NCI-H187 treated with DMSO at 0.1 percent for 48 hours (cell line): ENCODE results near the gene GMPPA.

Experiments used
- DNase-seq: peaks from one replicate; lab custom pipeline; 2025; lab: John Stamatoyannopoulos, UW

The GMPPA gene

DNA sequence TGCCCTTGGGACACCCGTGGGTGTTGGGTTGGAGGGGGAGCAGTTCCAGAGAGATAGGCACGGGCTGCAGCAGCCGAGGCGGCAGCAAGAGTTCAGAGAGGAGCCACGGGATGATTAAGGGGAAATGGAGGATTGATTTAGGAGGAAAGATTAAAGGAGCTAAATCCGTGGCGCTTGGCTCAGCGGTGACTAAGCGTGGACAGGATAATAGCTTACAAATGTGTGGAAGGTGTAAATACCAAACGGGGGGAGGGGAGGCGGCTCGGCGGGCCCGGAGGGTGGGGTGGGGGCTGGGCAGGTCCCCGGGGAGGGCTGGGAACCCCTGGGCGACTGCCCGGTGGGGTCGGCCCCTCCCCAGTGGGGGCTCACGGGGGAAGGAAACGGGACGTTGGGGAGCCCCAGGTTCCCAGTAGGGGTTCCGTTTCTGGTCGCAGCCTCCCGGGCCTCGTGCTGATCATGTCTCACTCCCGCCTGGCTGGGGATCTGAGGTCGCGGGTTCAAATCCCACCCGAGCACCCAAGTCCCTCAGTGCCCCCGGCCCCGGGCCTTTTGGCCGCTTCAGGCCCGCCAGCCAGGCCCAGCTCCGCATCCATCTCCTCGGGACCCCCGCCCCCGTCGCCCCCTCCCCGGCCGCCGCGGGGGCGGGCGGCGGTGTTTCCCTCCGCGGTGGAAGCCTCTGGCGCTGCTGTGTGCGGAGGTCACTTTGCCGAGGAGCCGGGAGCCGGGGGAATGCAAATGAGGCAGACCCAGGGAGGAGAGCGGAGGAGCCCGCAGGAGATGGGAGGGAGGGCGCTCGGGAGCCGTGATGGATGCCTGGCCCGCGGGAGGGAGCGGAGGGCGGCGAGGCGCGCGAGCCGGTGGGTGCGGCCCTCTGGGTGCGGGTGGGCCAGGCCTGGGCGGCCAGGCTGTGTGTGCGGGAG, 23.7 kb downstream of the GMPPA start:
- DNase-seq: no peak

DNA sequence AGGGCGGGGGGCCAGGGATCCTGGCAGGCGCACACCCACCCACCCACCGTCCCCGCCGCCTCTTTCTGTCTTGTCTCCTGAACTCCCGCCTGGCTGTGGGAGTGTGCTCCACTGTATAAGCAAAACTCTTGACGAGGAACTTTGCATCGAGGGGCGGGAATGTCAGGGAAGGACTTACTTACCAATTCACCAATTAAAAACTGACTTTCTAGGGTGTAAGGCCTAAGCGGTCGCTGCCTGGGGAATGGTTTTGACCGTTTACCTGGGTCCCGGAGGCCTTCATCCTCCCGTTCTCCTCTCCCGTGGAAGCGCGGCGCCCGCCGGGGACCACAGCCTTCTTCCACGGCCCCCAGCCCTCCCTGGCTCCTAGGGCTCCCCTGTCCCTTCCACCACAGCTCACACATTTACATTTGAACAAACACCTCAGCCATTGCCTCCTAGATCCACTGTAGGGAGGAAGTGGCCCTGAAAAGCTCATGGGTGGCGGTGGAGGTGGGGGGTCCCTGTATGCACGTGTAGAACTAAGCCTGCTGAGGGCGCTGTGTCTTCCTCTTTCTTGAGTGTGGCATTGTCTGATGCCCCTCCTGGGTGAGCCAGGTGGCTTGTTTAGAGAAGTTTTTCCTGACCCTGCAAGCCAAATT, 24.5 kb downstream of the GMPPA start:
- no peak for DNase-seq

DNA sequence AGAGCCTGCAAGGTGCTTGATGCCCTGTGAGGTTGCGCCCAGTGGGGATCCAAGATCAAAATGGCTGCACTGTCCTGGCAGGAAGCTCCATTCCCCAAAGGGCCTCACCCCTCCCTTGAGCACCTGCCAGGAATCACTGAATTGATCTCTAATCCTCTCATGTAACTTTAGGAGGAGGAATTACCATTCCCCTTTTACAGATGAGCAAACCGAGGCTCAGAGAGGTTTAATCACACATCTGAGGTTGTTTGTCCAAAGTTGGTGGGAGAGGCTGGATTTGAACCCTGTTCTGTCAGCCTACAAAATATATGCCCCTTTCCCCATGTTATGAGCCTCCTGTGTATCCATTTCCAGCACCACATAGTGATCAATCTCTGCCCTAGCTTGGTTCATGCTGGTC, 26.1 kb downstream of the GMPPA start:
- no peak for DNase-seq

DNA sequence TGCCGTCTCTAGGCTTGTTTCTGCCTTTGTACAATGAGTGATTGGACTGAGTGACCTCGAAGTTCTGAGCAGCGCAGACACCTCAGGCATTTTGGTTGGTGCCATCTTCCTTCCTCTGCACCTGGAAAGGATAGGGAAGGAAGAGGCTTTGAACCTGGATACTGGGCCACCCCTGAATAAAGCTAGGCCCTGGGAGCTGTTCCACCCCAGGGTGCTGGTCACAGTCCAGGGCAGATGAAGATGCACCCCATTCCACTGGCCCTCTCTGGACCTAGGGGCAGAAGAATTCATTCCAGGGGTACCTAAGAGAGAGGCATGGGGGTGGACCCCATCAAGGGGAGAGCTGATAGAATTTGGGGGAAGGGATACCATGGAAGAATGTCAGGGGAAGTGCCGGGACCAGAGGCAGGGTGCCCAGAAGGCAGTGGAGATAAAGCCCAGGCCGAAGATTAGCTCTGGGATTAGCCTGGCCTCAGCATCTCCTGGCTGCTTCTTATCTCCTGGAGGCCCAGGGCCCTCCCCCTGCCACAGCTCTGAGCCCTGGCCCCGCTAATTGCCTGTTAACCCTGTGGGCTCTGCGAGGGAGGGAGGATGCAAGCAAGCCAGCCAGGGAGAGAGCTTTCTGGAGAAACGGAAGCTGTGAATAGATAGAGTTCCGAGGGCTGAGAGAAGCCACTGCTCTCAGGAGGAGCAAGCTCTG, 27.0 kb downstream of the GMPPA start:
- no peak for DNase-seq

DNA sequence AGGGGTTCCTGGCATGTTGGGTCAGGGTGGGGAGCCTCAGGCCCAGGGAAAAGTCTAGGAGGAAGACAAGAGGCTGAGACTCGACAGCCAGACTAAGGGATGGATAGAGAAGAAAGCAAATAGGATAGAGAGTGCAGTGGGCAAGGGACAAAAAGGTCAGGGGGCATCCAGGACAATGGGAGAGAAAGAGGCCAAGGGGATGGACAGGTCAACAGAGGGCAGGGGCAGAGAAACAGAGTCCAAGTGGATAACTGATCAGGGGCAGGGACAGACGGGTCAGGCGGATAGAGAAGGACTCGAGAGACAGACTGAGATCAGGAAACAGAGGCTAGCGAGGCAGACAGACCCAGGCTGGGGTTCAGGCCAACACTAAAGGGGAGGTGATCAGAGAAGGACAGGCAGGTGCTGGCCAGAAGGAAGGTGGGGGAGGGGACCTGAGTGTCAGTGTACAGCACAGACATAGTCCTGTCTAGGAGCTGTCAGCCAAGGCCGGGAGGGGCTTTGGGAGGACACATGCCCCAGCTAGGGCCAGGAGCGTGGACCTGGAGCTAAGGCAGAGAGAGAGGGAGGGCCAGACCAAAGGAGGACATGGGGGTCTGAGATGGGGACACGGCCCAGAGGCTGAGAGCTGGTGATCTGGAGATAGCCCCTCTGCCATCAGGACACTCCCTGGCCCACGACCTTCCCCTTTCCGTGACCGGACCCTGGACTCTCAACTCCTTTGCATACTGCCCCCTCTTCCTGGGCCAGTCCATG, 27.8 kb downstream of the GMPPA start:
- DNase-seq: no peak

DNA sequence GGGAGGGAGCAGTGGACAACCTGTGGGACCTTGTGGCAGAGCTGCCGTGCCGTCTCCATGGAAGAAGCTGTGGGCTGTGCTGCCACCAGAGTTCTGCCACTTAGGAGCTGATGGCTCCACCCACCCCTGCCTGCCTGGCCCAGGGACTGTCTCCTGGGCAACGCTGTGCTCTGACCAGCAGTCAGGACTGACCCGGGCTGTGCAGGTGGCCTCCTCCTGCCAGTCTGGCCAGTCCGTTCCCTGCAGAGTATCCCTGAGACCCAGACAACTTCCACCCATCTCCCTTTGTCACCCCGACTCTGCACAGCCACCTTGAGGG, 28.3 kb downstream of the GMPPA start:
- no peak for DNase-seq

DNA sequence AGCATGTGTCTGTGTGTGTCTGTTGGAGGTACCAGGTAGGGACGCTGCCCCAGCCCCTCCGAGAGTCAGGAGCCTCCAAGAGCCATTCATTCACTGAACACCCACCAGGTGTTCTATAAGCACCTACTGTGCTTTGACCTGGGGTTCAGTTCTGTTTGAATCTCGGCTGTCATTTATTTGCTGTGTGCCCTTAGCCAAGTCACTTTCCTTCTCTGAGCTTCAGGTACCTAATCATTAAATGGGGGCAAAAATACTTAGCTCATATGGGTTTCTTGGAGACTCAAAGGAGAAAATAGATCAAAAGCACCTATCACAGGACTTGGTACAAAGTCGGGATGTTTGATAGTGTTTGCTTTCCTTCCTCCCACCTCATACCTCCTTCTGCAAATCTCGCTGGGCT, 28.8 kb downstream of the GMPPA start:
- no peak for DNase-seq

DNA sequence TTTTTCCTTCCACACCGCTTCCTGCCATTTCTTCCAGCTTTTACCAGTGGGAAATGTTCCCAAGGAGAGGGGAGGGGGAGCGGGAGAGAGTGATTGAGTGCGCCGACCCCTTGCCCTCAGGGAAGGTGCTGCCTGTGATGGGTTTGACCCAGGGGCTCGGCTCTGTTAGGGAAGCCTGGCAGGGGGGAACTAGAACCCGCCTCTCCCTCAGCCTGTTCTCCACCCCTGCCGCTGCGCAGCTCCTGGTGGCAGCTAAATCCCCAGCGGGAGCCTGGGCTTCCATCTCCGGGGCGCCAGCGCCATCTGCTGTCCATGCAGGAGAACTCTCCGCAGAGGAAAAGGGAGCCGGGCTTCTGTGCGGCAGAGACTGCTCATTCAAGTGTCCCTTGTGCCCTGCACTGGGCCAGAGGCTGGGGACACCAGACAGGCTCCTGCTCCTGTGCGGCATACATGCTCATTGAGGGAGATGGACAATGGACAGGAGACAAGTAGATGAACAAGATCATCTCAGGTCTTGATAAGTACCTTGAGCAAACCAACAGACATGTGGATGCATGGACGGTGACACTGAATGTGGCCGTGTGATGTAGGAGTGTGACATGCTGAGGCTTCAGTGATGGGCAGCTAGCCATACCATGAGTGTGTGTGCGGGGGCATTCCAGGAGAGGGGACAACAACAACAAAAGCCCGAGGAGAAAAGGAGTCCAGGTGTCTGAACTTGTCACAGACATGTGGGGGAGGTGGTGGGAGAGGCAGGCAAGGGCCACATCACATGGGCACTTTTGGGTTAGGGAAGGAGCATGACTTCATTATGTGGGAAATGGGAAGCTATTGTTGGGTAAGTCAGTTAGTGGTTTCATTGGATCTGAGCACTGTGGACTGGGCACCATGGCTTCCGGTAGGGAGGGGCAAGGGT, 31.6 kb downstream of the GMPPA start:
- DNase-seq: no peak

DNA sequence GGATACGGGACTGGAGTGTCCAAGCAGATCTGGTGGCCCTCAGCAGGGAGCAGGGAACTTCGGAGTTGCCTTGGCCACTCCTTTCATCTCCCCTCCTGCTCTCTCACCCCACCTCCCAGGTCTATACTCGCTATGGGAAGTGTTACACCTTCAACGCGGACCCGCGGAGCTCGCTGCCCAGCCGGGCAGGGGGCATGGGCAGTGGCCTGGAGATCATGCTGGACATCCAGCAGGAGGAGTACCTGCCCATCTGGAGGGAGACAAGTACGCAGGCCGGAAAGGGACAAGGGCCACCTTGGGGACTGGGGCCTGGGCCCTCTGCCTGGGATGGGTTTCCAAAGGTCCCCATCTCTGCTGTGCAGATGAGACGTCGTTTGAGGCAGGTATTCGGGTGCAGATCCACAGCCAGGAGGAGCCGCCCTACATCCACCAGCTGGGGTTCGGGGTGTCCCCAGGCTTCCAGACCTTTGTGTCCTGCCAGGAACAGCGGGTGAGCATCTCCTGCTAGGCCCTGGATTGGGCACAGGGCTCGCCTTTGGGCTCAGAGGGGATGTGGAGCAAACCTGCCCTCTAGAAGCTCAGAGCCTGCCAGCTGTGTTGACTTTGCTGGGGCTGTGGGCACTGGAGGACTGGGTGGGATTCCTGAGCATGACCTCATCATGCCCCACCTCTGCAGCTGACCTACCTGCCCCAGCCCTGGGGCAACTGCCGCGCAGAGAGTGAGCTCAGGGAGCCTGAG, 33.1 kb downstream of the GMPPA start:
- DNase-seq: no peak

DNA sequence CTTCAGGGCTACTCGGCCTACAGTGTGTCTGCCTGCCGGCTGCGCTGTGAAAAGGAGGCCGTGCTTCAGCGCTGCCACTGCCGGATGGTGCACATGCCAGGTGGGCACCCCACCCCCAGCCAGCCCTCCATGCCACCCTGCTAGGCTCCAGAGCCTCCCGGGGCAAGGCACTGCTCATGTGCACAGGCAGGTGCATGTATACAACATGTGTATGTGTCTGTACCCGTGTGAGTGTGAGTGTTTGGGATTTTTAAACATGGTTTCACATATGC, 33.6 kb downstream of the GMPPA start:
- DNase-seq: no peak

DNA sequence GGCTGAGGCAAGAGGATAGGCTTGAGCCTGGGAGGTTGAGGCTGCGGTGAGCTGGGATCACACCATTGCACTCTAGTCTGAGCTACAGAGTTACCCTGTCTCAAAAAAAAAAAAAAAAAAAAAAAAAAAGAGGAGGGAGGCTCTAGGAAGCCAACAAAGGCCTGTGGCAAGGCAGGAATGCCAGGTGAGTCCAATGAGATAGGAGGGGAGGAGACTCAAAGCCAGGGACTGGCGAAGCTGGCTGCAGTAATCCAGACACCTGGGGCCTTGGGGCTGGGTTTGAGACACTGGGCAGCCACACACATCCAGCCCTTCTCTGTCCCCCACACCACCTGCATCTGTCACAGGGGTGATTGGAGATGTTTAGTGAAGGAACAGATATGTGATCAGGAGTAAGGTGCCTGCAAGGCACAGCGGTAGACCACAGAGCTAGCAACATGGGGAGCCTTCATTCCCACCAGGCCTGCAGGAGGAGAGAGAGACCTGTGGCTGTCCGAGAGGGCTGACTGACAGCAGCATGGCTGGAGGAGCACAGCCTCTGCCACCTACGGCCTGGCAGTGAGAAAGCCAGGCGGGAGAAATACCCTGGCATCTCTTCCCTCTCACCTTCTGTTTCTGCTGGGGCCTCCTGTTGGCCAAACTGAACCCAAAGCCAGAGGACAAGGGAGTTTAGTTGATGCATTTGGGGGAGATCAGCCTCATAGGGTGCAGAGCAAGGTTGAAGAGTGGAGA, 35.4 kb downstream of the GMPPA start:
- DNase-seq: no peak

DNA sequence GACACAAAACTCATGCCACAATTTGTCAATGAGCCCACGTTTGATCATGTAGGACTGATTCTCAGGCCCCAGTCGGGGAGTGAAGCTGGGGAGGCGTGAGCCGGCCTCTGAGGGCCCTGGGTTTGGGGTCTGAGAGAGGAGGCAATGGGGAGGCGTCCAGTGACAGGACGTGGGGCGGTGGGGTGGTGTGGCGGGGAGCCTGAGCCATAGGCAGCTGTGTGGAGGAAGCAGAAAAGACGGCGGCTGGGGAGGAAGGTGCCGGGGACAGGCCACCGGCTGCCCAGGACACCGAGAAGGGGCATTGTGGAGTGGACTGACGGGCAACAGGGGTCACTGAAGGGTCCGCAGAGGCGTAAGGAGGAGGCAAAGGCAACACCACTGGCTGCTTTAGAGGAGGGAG, 37.7 kb downstream of the GMPPA start:
- no peak for DNase-seq

DNA sequence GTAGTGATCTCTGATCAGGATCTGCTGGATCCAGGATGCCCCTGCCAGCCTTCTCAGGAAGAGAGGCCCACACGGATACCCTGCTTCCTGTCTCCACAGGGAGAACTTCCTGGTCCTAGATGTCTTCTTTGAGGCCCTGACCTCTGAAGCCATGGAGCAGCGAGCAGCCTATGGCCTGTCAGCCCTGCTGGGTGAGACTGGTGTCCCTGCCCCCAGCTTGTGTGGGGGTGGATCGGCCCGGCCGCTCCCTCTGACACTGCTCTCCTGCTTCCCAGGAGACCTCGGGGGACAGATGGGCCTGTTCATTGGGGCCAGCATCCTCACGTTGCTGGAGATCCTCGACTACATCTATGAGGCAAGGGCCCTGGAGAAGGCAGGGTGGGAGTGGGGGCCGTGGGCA, 38.3 kb downstream of the GMPPA start:
- DNase-seq: no peak

DNA sequence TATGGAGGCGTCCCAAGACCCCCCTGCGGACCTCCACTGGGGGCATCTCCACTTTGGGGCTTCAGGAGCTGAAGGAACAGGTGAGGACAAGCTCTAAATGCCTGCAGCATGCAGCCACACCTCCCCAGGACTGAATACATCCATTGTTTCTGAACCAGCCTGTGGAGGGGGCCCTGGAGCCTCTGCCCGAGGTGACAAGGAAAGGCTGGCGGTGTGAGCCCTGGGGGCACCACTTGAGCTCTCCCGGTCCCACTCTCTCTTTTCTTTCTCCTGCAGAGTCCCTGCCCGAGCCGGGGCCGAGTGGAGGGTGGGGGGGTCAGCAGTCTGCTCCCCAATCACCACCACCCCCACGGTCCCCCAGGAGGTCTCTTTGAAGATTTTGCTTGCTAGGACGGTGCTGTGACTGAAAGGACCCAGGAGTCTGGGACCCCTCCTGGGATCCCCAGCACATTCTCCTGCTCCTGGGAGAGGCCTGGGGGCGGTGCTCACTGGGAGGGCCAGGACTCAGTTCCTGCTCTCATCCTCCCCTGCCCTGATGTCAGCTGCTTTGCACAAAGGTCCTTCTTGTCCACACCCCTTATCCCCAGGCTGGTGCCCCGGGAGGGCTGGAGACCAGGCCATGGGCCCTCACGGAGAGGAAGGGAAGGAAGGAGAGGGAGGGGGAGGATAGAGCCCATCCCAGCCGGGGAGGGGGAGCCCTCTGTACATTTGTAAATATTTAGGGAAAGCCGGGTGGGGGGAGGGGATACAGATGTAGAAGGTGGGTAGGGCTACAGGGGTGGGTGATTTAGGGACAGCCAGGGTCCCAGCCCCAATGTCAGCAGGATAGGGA, 39.2 kb downstream of the GMPPA start:
- DNase-seq: no peak

DNA sequence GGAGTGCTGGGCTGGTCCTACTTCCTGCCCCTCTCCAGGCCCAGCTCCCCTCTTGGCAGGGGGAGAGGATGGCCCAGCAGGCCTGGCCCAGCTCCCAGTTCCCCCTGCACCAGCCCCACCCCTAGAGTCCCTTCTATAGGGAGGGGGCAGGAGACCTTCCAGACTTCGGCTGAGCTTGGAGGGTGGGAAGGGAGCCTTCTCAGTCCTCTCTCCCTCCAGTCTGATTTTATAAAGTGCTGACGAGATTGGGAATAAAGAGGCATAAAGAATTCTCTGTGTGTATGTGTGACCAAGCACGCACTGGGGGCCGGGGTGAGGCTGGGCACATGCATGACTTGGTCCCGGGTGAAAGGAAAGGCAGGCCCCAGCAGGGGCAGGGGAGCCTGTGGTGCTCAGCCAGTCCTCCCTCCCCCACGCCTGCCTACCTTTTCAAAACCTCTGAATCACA, 39.8 kb downstream of the GMPPA start:
- DNase-seq: no peak

DNA sequence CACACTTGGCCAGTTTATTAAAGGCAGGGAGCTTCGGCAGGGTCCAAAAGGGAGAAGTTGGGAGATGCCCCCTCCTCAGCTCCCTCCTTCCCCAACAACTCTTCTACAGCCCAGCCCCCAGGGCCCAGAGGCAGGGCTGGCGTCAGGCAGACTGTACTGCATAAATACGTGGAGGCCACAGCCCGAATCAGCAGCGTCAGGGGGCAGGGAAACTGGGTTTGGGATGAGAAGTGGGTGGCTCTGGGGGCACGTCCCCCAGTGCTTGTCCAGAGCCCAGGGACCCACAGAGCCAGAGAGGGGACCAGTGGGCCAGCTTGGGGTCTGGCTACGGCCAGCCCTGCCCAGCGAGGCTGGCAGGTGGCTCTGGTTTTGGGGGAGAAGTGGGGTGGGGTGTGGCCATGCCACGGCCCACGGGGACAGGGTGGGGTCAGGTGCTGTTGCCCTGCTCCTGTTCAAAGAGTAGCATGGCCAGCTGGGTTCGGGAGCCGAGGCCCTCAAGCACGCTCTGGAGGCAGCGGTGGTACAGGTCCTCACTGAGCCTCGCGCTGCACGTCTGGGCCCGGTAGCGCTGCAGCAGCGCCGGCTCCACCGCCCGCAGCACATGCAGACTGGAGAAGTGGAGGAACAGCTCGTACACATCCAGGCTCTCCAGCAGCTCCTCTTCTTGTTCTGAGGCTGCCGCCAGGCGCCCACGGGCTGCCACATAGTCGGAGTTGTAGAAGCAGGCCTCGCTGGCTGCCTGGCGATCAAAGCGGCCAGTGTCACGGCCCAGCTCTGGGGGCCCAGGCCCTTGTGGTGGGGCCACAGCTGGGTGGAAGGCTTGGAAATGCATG, 40.5 kb downstream of the GMPPA start:
- no peak for DNase-seq

DNA sequence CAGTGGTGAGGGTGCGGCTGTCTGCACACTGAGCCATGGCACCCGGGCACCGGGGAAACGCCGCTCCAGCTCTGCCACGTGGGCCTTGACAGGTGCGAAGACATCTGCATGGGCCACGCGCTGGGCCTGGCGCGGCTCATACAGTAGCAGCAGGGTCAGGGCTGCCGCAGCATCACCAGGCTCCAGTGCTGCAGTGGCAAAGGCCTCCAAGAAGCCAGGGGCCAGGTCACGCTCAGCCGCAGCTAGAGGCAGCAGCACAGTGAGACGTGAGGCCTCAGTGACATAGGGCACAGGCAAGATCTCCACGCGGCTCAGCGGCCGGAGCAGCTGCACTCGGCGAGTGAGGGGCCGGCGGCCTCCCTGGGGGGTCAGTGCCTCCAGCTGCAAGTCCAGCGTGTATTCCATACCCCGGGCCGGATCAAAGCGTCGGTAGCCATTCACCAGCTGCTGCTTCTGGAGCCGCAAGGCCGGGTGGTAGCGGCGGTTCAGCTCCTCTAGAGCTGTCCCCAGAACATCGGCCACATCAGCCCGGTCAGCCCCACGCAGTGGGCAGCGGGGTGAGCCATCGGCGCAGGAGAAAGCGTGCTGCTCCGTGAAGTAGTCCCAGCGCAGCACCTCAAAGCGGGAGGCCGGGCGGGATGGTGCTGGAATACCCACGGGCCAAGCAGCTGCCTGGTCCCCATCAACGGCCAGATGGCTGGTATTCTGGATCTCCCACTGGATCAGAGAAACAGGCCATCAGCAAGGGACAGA, 41.4 kb downstream of the GMPPA start:
- DNase-seq: no peak
